Astrocyte (in vitro differentiated cells and primary cell): Measurements from ENCODE around the gene NEK7.

ENCODE experiments used
- EZH2 ChIP-seq: IDR thresholded peaks from 2 replicates; pipeline ENCODE4 v1.6.1; 2012; ENCODE audit warnings: mild to moderate bottlenecking, low read length, inconsistent platforms; ENCODE audit not compliant: insufficient read depth
- TF ChIP-seq, protein P1 (sequence below): IDR thresholded peaks from 2 replicates; pipeline ENCODE4 v1.5.1; 2011; ENCODE audit warnings: low read depth, mild to moderate bottlenecking, inconsistent platforms, low read length, moderate library complexity; ENCODE audit not compliant: insufficient read depth

GRCh38 chr1:198122693-198123092 lies 34.1 kb upstream of the NEK7 start:
- TF ChIP-seq, protein P1, sequence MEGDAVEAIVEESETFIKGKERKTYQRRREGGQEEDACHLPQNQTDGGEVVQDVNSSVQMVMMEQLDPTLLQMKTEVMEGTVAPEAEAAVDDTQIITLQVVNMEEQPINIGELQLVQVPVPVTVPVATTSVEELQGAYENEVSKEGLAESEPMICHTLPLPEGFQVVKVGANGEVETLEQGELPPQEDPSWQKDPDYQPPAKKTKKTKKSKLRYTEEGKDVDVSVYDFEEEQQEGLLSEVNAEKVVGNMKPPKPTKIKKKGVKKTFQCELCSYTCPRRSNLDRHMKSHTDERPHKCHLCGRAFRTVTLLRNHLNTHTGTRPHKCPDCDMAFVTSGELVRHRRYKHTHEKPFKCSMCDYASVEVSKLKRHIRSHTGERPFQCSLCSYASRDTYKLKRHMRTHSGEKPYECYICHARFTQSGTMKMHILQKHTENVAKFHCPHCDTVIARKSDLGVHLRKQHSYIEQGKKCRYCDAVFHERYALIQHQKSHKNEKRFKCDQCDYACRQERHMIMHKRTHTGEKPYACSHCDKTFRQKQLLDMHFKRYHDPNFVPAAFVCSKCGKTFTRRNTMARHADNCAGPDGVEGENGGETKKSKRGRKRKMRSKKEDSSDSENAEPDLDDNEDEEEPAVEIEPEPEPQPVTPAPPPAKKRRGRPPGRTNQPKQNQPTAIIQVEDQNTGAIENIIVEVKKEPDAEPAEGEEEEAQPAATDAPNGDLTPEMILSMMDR = no peak
- no peak for TF ChIP-seq EZH2
